Astrocyte (in vitro differentiated cells and primary cell): ENCODE data around the gene PPP6R3. TPM values are rescaled to one million over a fixed set of nuclear protein-coding genes. Genes with fewer than 3 reads are reported as not detected.
"Not testable (repeated sequence)": the region's sequence is repeated elsewhere in the genome, so short reads cannot be mapped to it uniquely, and the experiment has no call there.

ENCODE experiments used
- DNase-seq: peaks from one replicate; pipeline ENCODE4 v3.0.0-alpha.2; 2010; ENCODE audit warnings: low read depth
- FAIRE-seq: peaks from 2 replicates; lab custom pipeline; 2011; peaks lifted over from hg19 to GRCh38; lab: Jason Lieb, UNC
- H2AFZ ChIP-seq: 2 replicates; pipeline ENCODE4 v1.6.0; 2012; ENCODE audit warnings: low read depth, low read length, inconsistent platforms
- H3K27ac ChIP-seq: 2 replicates; pipeline ENCODE4 v1.5.1; 2011; ENCODE audit warnings: low read depth, low read length, inconsistent platforms
- H3K27me3 ChIP-seq: 2 replicates; pipeline ENCODE4 v1.6.0; 2011; ENCODE audit warnings: low read length, inconsistent platforms; ENCODE audit not compliant: insufficient read depth
- H3K36me3 ChIP-seq: 2 replicates; pipeline ENCODE4 v1.5.1; 2011; ENCODE audit warnings: low read length, inconsistent platforms; ENCODE audit not compliant: insufficient read depth
- H3K4me1 ChIP-seq: 2 replicates; pipeline ENCODE4 v1.5.1; 2011; ENCODE audit warnings: low read length, inconsistent platforms; ENCODE audit not compliant: insufficient read depth
- H3K4me2 ChIP-seq: 2 replicates; pipeline ENCODE4 v1.6.0; 2012; ENCODE audit warnings: low read length, inconsistent platforms
- H3K4me3 ChIP-seq: 2 replicates; pipeline ENCODE4 v1.5.1; 2011; ENCODE audit warnings: low read depth, mild to moderate bottlenecking, low read length, inconsistent platforms; ENCODE audit not compliant: insufficient read depth
- H3K79me2 ChIP-seq: 2 replicates; pipeline ENCODE4 v1.6.0; 2012; ENCODE audit warnings: mild to moderate bottlenecking, low read length, inconsistent platforms; ENCODE audit not compliant: insufficient read depth
- H3K9ac ChIP-seq: 2 replicates; pipeline ENCODE4 v1.6.0; 2012; ENCODE audit warnings: mild to moderate bottlenecking, low read length, inconsistent platforms
- H3K9me3 ChIP-seq: 2 replicates; pipeline ENCODE4 v1.5.1; 2012; ENCODE audit warnings: low read depth, mild to moderate bottlenecking, low read length, inconsistent platforms; ENCODE audit not compliant: insufficient read depth
- H4K20me1 ChIP-seq: 2 replicates; pipeline ENCODE4 v1.6.0; 2012; ENCODE audit warnings: low read length, inconsistent platforms; ENCODE audit not compliant: insufficient read depth
- H3K27ac Mint-ChIP-seq: one replicate; pipeline ENCODE4 v1.8.0; 2021; ENCODE audit warnings: mild to moderate bottlenecking, mixed read lengths; ENCODE audit not compliant: unreplicated experiment
- H3K27me3 Mint-ChIP-seq: one replicate; pipeline ENCODE4 v1.8.0; 2021; ENCODE audit warnings: low read depth, mixed read lengths; ENCODE audit not compliant: unreplicated experiment
- H3K36me3 Mint-ChIP-seq: one replicate; pipeline ENCODE4 v1.8.0; 2021; ENCODE audit warnings: low read depth, mixed read lengths; ENCODE audit not compliant: unreplicated experiment
- H3K4me1 Mint-ChIP-seq: one replicate; pipeline ENCODE4 v1.8.0; 2021; ENCODE audit warnings: low read depth, mixed read lengths; ENCODE audit not compliant: unreplicated experiment
- H3K4me3 Mint-ChIP-seq: one replicate; pipeline ENCODE4 v1.8.0; 2021; ENCODE audit warnings: mild to moderate bottlenecking, moderate library complexity, mixed read lengths; ENCODE audit not compliant: unreplicated experiment
- H3K9me3 Mint-ChIP-seq: one replicate; pipeline ENCODE4 v1.8.0; 2021; ENCODE audit warnings: mild to moderate bottlenecking, mixed read lengths; ENCODE audit not compliant: unreplicated experiment
- CTCF ChIP-seq: IDR thresholded peaks from 2 replicates; pipeline ENCODE4 v1.5.1; 2011; ENCODE audit warnings: low read depth, mild to moderate bottlenecking, inconsistent platforms, low read length, moderate library complexity; ENCODE audit not compliant: insufficient read depth
- EZH2 ChIP-seq: IDR thresholded peaks from 2 replicates; pipeline ENCODE4 v1.6.1; 2012; ENCODE audit warnings: mild to moderate bottlenecking, low read length, inconsistent platforms; ENCODE audit not compliant: insufficient read depth
- total RNA-seq: library from RNA; stranded (reverse); gene quantifications from 2 replicates; pipeline ENCODE4 v1.2.1, GENCODE V29; 2021

PPP6R3 gene
- total RNA-seq, 1 donor from 2014 or later, result 97.8 TPM

GRCh38 chr11:68433541-68433940 lies 27.0 kb upstream of the PPP6R3 start:
- no peak overlapping the region for H3K4me3 Mint-ChIP-seq
- no peak for FAIRE-seq
- Histone ChIP-seq H3K36me3 (peaks cover 4% of the 10 kb centered on the region), H3K4me3 (no peak overlapping the region), H3K4me1 (peaks cover 13% of the 10 kb centered on the region), H2AFZ (no peak overlapping the region), H4K20me1 (no peaks in the 10 kb centered on the region), H3K27me3 (no peaks in the 10 kb centered on the region), H3K79me2 (no peaks in the 10 kb centered on the region), H3K4me2 (no peak overlapping the region), H3K9ac (no peak overlapping the region), H3K27ac (no peak overlapping the region), H3K9me3 (peaks cover 9% of the 10 kb centered on the region)
- H3K9me3 Mint-ChIP-seq, result peaks cover 10% of the 10 kb centered on the region
- no peak for DNase-seq
- TF ChIP-seq CTCF, result no peak
- no peak for TF ChIP-seq EZH2
- no peaks in the 10 kb centered on the region for H3K27me3 Mint-ChIP-seq
- peaks cover 9% of the 10 kb centered on the region for H3K4me1 Mint-ChIP-seq
- peaks cover 30% of the 10 kb centered on the region for H3K36me3 Mint-ChIP-seq
- H3K27ac Mint-ChIP-seq, result no peak overlapping the region

- not testable (repeated sequence) for H4K20me1 ChIP-seq, DNase-seq, H3K9me3 ChIP-seq, H3K27me3 ChIP-seq, H3K36me3 ChIP-seq, H2AFZ ChIP-seq, H3K79me2 ChIP-seq, H3K4me1 Mint-ChIP-seq, H3K9me3 Mint-ChIP-seq, H3K27me3 Mint-ChIP-seq, H3K27ac ChIP-seq, H3K9ac ChIP-seq, FAIRE-seq, H3K4me3 Mint-ChIP-seq, H3K27ac Mint-ChIP-seq, H3K4me3 ChIP-seq, H3K4me2 ChIP-seq
- peaks cover 29% of the 10 kb centered on the region for H3K36me3 Mint-ChIP-seq
- peaks cover 13% of the 10 kb centered on the region for H3K4me1 ChIP-seq
These were observed 26.4 kb upstream of the PPP6R3 start for GRCh38 chr11:68434159-68434558.

- Histone ChIP-seq H2AFZ (no peak overlapping the region), H3K4me3 (no peak overlapping the region), H4K20me1 (no peaks in the 10 kb centered on the region), H3K79me2 (no peaks in the 10 kb centered on the region), H3K36me3 (no peaks in the 10 kb centered on the region), H3K27me3 (no peaks in the 10 kb centered on the region), H3K27ac (no peak overlapping the region), H3K4me1 (peaks cover 13% of the 10 kb centered on the region), H3K9me3 (no peaks in the 10 kb centered on the region), H3K9ac (no peak overlapping the region), H3K4me2 (no peak overlapping the region)
- DNase-seq (no peak), FAIRE-seq (no peak)
- no peak for TF ChIP-seq CTCF
- no peak for TF ChIP-seq EZH2
- H3K9me3 Mint-ChIP-seq, result no peaks in the 10 kb centered on the region
- no peak overlapping the region for H3K4me3 Mint-ChIP-seq
- no peaks in the 10 kb centered on the region for H3K27me3 Mint-ChIP-seq
- peak overlapping the region; percentile 18 for H3K27ac Mint-ChIP-seq
- H3K36me3 Mint-ChIP-seq, result peaks cover 17% of the 10 kb centered on the region
- H3K4me1 Mint-ChIP-seq, result peaks cover 9% of the 10 kb centered on the region
These were observed 24.2 kb upstream of the PPP6R3 start for GRCh38 chr11:68436162-68436888.
